Effector memory CD4-positive, alpha-beta T cell (primary cell): ENCODE measurements around the gene DENND5A.
"Not testable (repeated sequence)": the region's sequence is repeated elsewhere in the genome, so short reads cannot be mapped to it uniquely, and the experiment has no call there.

Source experiments
- DNase-seq, 3 donors: peaks; one replicate each; pipeline ENCODE4 v3.0.0-alpha.2; 2020
- H3K27ac ChIP-seq: 2 replicates; pipeline ENCODE4 v1.7.0; 2013; ENCODE audit warnings: mild to moderate bottlenecking, low read length, moderate library complexity; ENCODE audit not compliant: insufficient read depth, poor library complexity, severe bottlenecking
- H3K27me3 ChIP-seq: replicated peaks from 2 replicates; pipeline ENCODE4 v1.7.0; 2013; ENCODE audit warnings: mild to moderate bottlenecking, low read length; ENCODE audit not compliant: insufficient read depth, control insufficient read depth, poor library complexity, severe bottlenecking
- H3K36me3 ChIP-seq: 2 replicates; pipeline ENCODE4 v1.7.0; 2013; ENCODE audit warnings: mild to moderate bottlenecking, low read length, moderate library complexity; ENCODE audit not compliant: control insufficient read depth, insufficient read depth
- H3K4me1 ChIP-seq: 2 replicates; pipeline ENCODE4 v1.7.0; 2013; ENCODE audit warnings: low read length, mild to moderate bottlenecking; ENCODE audit not compliant: control insufficient read depth, insufficient read depth, poor library complexity, severe bottlenecking
- H3K4me3 ChIP-seq: 2 replicates; pipeline ENCODE4 v1.7.0; 2013; ENCODE audit warnings: low read length, low read depth, mild to moderate bottlenecking; ENCODE audit not compliant: insufficient read depth, poor library complexity, severe bottlenecking
- H3K9me3 ChIP-seq: 2 replicates; pipeline ENCODE4 v1.7.0; 2013; ENCODE audit warnings: mild to moderate bottlenecking, low read length, moderate library complexity; ENCODE audit not compliant: control insufficient read depth

The DENND5A gene

DNA sequence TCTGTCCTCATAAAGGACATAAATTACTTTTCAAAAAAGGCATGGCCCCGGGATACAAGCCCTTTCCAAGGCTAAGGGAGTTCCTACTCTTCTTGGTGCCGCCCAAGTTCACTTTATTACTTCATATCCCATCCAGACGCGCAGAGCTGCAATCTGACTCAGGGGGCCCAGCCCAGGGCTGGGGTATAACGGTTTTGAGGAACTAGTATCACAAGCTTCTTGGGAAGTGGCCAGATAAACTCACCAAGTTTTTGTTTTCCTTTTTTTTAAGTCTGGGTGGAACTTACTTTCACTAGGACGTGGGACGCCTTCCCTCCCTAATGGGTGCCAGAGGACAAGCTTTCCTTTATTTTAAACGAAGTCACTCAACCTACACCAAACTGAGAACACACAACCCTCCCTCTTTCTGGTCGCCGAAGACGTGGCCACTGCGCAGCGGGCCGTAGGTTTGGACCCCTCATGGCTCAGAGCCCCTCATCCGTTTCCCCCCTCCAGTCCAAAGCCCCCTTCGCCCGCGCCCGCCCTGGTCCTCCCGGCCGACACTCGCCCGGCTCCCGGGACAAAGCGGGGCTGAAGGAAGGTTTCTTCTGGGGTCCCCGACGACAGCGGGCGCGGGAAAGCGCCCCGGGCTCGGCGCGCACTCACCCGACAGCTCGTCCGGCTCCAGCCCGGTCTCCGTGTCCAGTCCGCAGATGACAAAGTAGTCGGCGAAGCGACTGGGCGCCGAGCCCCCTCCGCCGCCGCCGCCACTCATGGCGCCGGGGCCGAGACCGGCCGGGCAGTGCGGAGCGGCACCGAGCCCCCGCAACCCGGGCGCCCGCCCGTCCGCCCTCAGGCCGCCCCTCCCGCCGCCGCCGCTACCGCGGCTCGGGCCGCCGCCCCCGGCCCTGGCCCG is 587 bp downstream of the DENND5A start:
- H3K27ac ChIP-seq, result peak overlapping the region; percentile 69

DNA sequence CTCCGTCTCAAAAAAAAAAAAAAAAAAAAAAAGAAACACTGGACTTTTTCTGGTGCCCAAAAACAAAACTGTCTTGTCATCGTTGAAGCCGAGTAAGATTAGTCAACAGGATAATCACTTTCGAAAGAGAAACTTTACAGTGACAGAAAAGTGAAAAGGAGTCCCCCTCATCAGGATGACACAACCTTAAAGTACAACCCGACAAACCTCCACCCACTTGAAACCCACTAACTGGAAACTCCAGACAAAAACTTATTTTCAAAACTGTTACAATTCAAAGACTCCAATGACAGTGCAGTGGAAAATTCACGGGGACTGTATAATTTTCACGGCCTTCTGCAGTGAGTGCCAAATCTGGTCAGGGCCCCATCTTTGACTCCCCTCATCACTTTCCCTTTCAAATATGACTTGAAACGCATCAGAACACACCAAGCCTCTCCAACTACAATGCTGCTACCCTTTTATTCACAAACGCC is 1.3 kb downstream of the DENND5A start:
- DNase-seq, result no peak
- H3K4me3 ChIP-seq, result peak overlapping the region; percentile 85
- H3K36me3 ChIP-seq, result no peaks in the 10 kb centered on the region
- H3K4me1 ChIP-seq, result peaks cover 21% of the 10 kb centered on the region
- no peaks in the 10 kb centered on the region for H3K27me3 ChIP-seq
- peak overlapping the region; percentile 69 for H3K27ac ChIP-seq
- H3K9me3 ChIP-seq, result no peaks in the 10 kb centered on the region

More for the DNA sequence above, 587 bp downstream of the DENND5A start:
- Histone ChIP-seq H3K36me3 (no peaks in the 10 kb centered on the region), H3K27me3 (no peaks in the 10 kb centered on the region), H3K4me3 (peak overlapping the region; percentile 85), H3K9me3 (no peaks in the 10 kb centered on the region), H3K4me1 (peaks cover 21% of the 10 kb centered on the region)
- DNase-seq, result no peak

DNA sequence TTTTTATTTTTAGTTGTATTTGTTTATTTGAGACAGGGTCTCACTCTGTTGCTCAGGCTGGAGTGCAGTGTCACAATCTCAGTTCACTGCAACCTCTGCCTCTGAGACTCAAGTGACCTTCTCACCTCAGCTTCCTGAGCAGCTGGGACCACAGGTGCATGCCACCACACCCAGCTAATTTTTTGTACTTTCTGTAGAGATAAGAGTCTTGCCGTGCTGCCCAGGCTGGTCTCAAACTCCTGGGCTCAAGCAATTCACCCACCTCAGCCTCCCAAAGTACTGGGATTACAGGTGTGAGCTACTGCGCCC is 4.4 kb downstream of the DENND5A start:
- not testable (repeated sequence) for H3K27ac ChIP-seq, DNase-seq, H3K36me3 ChIP-seq, H3K9me3 ChIP-seq, H3K4me3 ChIP-seq, H3K27me3 ChIP-seq
- H3K4me1 ChIP-seq, result peaks cover 21% of the 10 kb centered on the region

DNA sequence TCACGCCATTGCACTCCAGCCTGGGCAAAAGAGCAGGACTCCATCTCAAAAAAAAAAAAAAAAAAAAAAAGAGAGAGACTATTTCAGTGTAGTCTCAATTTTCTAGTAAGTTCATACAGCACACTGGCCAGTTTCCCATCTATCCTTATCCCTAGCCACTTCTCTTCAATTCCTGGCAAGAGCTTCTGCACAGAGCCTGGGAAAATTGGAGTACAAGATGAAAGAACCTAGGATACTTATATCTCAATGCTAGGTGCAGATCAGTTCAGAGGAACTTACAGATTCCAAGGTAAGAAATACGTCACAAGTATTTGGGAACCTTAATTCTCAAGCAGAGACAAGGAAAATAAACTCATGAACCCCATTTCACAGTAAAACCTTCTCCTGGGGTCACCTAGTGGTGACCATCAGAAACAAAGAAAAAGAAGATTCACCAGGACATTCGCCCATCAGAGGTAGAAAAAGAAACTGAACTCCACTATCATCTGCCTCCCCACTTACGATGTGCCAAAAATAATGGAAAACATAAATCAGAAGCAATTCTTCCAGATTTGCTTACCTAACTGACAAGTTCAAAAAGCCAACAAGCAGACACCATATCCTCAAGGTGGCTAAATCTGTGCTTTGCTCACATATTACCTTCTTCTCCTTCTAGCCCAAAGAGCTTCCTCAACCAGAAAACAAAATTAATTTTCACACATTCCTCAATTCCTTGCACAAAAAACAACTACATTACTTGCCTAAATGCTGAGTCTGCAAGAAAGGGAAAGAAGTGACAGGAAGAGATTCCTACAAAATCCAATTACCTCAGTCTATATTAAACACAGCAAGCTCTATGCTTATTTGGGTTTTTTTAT is 4.9 kb downstream of the DENND5A start:
- DNase-seq, result no peak
- H3K27ac ChIP-seq, result no peak overlapping the region
- H3K4me3 ChIP-seq, result no peak overlapping the region
- H3K4me1 ChIP-seq, result peaks cover 21% of the 10 kb centered on the region
- no peaks in the 10 kb centered on the region for H3K36me3 ChIP-seq
- H3K27me3 ChIP-seq, result no peaks in the 10 kb centered on the region
- H3K9me3 ChIP-seq, result no peaks in the 10 kb centered on the region

DNA sequence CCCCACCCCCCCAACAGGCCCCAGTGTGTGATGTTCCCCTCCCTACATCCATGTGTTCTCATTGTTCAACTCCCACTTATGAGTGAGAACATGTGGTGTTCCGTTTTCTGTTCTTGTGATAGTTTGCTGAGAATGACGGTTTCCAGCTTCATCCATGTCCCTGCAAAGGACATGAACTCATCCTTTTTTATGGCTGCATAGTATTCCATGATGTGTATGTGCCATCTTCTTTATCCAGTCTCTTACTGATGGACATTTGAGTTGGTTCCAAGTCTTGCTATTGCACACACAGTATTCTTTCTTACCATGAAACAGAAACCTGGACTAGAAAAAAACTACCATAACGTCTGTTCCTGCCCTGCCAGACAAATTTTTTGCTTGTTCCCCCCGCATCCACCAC is 6.9 kb downstream of the DENND5A start:
- not testable (repeated sequence) for H3K36me3 ChIP-seq, H3K27me3 ChIP-seq, H3K4me3 ChIP-seq, H3K9me3 ChIP-seq, DNase-seq
- Histone ChIP-seq H3K4me1 (peaks cover 21% of the 10 kb centered on the region), H3K27ac (peak overlapping the region; percentile 18)

DNA sequence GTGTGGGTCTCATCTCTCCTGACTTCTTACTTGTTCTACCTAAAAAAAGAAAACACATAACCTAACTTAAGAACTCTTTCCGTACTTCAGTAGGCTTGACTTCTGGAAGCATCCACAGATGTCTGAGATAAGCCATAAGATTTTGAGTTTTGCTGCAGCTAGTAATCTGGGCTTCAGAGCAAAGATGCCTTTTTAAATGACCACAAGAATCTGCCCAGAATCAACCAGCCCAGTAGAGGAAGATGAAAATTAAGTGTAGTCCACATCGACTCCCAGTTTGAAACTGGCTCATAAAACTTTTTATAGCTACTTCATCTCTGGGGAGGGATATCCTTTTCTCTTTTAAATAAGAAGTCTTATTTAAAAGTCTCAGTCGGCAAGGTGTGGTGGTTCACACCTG is 10.7 kb downstream of the DENND5A start:
- DNase-seq, result no peak
- Histone ChIP-seq H3K36me3 (no peaks in the 10 kb centered on the region), H3K27me3 (no peaks in the 10 kb centered on the region), H3K9me3 (no peaks in the 10 kb centered on the region), H3K4me1 (peaks cover 3% of the 10 kb centered on the region), H3K4me3 (no peak overlapping the region), H3K27ac (no peak overlapping the region)

DNA sequence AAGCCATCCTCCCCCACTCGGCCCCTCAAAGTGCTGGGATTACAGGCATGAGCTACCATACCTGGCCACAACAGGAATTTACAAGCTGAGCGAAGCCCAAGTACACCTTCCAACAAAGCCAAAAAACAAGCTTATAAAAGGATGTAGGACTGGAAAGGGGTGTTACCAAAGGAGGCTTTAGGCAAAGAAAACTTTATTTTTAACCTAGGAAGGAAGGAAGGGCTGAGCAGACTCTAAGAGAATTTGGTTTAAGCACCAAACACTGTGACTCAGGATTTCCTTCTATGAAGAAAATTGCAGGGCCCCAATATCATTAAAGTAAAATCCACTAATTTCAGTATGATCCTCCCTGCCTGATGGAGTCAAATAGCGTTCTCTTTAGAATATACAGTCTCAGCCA is 12.1 kb downstream of the DENND5A start:
- H3K4me3 ChIP-seq, result no peak overlapping the region
- H3K4me1 ChIP-seq, result peaks cover 9% of the 10 kb centered on the region

DNA sequence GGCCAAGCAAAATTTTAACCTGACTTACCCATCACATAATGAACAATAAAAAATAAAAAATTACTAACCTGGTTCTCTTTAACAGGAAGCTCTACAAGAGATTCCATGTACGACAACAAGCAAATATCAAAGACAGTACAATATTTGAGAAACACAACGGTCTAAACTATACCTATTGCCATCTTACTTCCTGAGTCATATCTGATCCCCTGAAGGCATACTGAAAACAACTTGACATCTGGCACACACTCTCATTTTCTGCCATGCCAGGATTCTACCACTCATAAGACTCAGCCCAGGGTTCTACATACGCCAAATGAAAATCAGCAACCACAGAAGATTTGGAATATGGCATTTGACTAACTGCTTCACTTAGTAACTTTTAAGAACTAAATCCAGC is 13.8 kb downstream of the DENND5A start:
- H3K36me3 ChIP-seq, result no peaks in the 10 kb centered on the region
- H3K4me3 ChIP-seq, result no peak overlapping the region
- peaks cover 9% of the 10 kb centered on the region for H3K4me1 ChIP-seq
- H3K27me3 ChIP-seq, result no peaks in the 10 kb centered on the region
- no peak for DNase-seq
- H3K9me3 ChIP-seq, result no peaks in the 10 kb centered on the region
- H3K27ac ChIP-seq, result peak overlapping the region; percentile 28

More for the DNA sequence above, 12.1 kb downstream of the DENND5A start:
- no peaks in the 10 kb centered on the region for H3K27me3 ChIP-seq
- no peak for DNase-seq
- H3K36me3 ChIP-seq, result no peaks in the 10 kb centered on the region
- no peaks in the 10 kb centered on the region for H3K9me3 ChIP-seq
- H3K27ac ChIP-seq, result no peak overlapping the region

DNA sequence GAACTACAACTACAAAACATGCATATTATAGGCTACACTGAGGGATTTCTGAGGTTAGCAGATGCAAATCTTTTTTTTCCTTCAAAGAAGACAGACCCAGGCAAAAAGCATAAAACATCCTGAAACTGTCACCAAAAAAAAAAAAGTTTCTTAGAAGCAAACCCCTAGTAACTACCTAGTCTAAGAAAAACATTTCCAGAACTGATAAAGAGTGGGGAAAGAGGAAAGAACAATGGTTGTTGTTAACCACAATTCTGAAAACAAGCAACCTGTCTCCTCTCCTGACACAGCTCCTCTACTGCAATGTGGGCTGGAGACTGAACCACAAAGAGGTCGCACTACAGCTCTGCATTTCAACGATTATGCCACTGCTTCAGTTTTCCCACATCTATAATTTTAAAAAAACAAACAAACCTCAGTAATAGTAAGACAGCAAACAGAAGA is 15.0 kb downstream of the DENND5A start:
- peak in 1 of 3 donors; percentile 17 for DNase-seq
- Histone ChIP-seq H3K9me3 (no peaks in the 10 kb centered on the region), H3K27ac (peak overlapping the region; percentile 55), H3K36me3 (no peaks in the 10 kb centered on the region), H3K4me1 (peaks cover 9% of the 10 kb centered on the region), H3K4me3 (peak overlapping the region; percentile 21), H3K27me3 (no peaks in the 10 kb centered on the region)

DNA sequence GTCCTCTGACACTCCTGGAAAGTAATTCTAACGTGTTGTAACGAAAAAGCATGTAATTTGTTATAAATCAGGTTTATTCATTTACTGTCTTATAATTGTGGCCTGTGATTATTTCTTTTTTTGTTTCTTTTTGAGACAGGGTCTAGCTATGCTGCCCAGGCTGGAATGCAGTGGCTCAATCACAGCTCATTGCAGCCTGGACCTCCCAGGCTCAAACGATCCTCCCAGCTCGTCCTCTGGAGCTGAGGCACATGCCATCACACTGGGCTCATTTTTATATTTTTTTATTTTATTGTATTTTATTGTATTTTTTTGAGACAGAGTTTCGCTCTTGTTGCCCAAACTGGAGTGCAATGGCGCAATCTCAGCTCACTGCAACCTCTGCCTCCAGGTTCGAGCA is 15.9 kb downstream of the DENND5A start:
- no peak for DNase-seq
- peak overlapping the region; percentile 55 for H3K27ac ChIP-seq
- H3K27me3 ChIP-seq, result no peaks in the 10 kb centered on the region
- H3K4me1 ChIP-seq, result peaks cover 9% of the 10 kb centered on the region
- H3K36me3 ChIP-seq, result no peaks in the 10 kb centered on the region
- H3K9me3 ChIP-seq, result no peaks in the 10 kb centered on the region
- no peak overlapping the region for H3K4me3 ChIP-seq
